Suppressor macrophage treated with lipopolysaccharide for 1 hour (primary cell): Measurements from ENCODE around the gene EMILIN2.
"Not testable (repeated sequence)": the region's sequence is repeated elsewhere in the genome, so short reads cannot be mapped to it uniquely, and the experiment has no call there.

Experiments
- DNase-seq, 3 donors: peaks; one replicate each; pipeline ENCODE4 v3.0.0-alpha.2; 2020 to 2022

The EMILIN2 gene

DNA sequence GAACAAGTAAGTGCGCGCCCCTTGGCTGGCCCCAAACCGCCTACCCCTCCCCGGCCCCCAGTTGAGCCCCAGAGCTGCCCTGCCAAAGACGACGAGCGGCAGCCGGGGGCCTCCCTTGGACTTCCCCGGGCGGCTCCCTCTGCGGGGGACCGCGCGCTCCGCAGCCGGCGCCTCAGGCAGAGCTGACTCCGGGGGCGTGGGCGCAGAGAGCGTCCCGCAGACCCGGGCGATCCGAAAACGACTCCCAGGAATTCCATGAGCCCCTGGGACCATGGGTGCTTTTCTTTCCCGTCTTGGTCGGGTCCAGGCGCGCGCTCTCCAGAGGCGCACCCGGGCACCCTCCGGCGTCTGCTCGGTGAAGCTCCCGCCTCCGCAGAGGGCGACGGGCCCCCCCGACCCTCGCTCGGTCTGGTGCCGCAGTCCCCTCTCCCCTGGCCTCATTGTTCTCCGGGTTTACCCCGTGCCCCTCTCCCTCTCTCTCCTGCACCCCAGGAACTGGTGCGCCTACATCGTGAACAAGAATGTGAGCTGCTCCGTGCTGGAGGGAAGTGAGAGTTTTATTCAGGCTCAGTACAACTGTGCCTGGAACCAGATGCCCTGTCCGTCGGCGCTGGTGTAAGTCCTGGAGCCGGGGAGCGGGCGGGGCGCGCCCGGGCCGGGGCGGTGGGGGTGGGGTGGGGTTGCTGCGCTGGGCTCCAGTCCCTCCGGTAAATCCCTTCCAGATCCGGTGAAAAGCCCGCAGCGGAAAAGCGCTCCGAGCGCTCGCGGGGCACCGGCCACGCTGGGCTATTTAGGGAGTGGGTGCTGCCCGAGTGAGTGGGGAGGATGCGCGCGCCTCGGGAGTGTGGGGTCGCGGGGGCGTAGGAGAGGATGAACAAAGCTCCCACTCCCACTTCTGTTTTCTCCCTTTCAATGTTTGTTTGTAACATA lies 776 bp downstream of the EMILIN2 start:
- peak; percentile 84 to 94 (median 87) for DNase-seq

DNA sequence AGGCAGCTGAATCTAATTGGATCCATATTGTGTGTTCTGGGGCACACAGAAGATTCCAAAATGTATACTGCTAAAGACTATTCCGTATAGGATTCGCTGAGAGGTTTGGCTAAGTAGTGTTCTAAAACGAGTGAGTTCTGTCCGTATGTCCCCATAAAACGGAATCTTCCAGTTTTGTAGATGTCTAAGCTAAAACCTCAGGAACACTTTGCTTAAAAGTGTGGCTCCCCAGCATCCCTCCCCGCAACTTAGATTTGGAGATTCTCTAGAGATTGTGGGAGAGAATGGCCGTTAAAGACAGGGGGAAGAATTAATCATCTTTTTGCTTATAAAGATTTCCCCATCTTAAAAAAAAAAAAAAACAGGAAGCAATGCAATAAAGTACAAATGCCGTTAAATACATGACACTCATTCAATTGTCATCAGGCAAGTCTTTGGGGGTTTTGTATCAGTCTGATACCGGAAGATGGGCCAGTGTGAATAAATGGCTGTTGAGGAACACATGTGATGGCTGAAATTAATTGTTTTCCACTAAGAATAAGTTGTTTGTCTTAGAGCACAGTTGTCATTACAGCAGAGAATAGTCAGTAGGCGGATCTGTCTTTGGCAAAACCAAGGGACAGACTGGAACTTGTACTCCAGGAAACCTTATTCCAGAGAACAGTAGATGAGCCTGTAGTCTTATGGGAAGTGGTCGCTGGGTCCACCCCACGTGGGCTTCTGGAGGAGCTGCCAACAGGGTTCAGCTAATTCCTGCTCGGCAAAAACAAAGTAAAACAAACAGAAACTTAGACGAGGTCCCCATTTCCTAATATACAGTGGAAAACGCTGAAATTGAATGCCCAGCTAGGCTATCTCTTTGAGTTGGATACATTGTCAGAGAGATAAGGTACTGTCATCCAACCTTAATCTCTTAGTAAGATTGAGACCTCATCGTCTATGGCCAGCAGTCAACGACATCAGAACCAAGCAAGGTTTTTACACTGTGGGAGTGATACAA lies 1.7 kb downstream of the EMILIN2 start:
- peak; percentile 57 to 84 (median 81) for DNase-seq

DNA sequence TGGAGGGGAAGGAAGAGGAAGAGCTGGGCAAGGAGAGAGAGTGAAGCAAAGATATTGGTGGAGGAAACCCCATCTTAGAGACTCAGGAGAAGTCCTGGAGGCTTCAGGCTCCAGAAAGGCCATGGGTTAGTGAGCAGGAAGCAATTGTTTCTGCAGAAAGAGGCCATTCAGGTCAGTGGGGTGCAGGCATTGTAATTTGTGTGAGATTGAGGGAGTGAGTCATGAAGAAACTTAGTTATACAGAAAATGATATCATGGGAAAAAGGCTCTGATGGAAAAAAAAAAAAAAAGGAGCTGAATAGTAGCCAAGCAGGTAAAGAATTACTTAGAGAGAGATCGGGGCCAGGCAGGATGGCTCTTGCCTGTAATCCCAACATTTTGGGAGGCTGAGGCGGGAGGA lies 4.0 kb downstream of the EMILIN2 start:
- DNase-seq = peak in 1 of 3 donors; percentile 47

DNA sequence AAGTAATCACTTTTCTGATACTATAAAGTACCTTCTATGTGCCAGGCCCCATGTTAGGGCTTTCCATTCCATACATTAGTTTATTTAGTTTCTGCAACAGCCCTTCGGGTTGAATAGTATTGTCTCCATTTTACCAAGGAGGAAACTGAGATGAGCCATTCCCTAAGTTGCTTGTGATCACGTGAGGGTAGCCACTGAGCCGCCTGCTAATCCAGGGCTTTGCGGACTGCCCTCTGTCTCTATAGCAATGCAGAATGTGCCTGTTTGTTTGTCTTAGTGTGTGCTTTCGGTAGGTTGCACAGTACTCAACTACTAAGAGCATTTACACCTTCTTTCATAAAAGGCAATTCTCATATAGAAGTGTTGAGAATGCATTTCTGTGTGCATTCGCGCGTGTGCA lies 5.0 kb downstream of the EMILIN2 start:
- DNase-seq = no peak

DNA sequence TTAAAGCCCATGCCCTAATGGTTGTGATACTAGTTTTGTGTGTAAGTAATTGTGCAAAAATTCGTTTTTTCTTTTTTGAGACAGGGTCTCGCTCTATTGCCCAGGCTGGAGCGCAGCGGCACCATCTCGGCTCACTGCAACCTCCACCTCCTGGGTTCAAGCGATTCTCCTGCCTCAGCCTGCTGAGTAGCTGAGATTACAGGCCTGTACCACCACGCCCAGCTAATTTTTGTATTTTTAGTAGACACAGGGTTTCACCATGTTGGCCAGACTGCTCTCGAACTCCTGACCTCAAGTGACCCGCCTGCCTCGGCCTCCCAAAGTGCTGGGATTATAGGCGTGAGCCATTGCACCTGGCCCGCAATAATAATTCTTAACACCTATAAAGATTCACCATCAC lies 5.7 kb downstream of the EMILIN2 start:
- DNase-seq = not testable (repeated sequence)

DNA sequence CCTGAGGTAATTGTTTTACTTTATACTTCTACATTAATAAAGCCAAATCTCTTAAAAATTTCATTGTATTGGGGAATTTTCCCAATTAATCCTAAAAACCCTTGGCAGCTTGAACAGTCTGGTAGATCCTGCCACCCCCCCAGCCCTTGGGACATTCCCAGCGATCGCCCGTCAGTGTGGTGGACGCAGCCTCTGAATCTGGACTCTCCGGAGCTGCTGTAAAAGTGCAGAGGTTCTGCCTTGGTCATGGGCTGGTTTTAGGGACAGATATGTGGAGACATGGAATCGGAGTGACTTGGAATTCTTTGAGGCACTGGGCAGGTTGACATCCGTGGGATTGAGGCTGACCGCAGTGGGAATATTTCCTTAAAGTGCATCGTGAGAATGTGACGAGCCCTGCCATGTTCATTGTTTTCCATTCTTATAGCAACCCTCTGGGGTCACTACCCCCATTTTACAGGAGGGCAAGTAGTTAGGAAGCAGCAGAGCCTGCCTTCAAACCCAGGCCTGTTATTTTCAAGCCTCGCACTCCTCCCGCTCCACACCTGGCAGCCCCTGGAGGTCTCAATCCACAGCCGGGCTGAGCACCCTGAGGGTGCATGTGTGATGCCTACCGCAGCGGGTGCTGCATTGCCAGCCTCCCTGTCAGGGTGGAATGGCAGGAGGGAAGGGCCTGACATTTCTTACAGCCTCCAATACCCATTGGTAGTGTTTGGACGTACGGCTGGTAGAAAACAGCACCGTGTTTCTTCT lies 6.5 kb downstream of the EMILIN2 start:
- no peak for DNase-seq

DNA sequence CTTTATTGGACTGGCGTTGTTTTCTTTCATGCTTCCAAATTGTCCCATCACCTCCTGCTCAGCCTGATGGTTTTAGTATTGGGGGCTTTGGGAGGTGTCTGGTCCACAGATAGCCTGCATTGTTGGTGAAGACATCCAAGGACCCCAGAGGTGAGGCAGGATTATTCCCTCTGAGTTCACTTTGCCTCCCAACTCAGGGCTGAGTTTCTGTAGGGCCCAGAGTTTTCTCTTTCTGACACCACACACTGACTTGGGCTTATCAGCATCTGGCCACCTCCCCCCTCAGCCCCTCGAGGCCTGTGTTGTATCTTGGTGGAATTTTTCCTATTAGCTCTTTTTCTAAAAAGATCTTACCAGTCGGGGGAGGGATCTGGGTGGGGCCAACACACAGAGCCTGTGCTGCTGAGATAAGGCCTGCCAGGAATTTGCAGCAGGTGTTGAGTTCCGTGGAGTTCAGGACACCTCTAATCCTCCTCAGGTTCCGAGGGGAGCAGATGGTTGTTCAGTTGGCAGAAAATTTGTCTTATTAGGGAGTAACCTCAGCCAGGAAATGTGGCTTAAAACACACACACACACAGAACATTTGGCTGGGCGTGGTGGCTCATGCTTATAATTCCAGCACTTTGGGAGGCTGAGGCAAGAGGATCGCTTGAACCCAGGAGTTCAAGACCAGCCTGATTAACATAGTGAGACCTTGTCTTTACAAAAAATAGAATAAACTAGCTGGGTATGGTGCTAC lies 7.3 kb downstream of the EMILIN2 start:
- DNase-seq = no peak

DNA sequence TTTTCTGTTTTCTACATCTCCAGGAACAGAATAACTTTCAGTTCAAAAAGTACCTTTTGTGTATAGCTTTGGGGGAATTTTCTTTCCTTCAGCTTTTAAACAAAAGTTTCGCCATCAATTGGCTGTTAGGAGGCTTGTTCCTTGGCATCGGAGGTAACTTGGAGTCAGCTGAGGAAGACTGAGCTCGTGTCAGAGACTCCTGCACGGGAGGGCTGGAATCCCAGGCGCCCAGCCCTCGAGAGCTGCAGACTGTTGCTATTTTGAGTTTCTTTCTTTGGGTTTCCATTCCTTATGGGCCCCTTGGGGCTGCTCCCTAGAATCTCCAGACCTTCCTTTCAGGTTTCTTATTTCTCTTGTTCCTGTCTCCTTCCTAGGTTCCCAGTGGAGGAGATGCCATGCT lies 8.1 kb downstream of the EMILIN2 start:
- no peak for DNase-seq

DNA sequence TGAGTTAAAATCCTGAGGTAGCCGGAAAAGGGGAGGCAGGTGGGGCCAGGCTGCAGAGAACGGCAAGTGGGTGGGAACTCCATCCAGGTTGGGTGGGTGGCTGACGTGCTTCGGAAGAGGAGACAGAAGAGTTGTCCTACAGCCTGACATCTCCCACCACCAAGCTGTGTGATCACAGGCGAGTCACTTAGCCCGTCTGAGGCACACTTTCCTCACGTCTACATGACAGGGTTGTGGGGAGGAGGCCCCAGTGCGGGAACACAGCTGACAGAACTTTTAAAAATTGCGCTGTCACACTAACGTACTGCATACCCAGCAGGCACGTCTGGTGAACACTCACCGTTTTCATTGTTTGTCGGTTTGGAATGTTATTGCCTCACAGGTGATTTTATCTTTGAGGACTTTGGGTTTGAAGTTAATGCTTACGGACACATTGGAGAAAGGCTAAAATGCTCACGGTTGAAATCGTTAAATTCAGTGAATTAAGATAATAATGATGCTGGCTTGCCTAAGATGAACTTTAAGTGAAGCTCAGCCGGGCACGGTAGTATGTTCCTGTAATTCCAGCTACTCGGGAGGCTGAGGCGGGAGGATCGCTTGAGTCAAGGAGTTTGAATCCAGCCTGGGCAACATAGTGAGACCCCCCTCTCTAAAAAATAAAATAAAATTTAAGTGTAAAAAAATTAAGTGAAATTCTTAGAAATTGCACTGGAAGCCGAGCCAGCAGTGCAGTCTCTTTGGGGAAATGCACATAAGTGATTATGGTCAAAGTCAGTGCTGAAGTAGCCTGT lies 8.9 kb downstream of the EMILIN2 start:
- peak; percentile 42 to 66 (median 56) for DNase-seq

DNA sequence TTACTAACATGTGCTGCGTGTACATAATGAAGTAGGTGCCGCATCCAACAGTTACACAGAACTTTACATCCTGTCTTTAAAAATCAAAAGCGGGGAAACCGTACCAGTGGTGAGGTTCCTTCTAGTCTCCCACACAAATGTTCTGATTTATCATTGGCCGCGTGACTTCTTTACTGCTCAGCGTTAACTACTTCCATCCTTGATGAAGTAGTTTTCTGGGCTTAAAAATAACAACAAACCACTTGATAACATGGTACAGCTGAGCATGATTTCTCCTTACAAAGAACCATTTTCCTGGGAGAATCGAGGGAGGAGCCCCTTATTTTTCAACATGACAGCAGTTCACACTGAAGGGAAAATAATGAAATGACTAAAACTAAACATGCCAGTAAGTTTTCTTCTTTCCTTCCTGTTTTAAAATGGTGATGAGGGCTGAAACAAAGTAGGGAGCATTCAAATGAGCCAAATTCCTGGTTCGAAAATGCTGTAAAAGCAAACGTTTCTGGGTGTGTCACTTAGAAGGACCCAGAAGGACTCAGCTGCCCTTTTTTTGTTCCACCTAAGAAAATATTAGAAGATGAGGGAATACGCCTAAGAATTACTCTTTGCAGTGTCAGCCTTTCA lies 9.9 kb downstream of the EMILIN2 start:
- peak; percentile 74 to 87 (median 86) for DNase-seq

DNA sequence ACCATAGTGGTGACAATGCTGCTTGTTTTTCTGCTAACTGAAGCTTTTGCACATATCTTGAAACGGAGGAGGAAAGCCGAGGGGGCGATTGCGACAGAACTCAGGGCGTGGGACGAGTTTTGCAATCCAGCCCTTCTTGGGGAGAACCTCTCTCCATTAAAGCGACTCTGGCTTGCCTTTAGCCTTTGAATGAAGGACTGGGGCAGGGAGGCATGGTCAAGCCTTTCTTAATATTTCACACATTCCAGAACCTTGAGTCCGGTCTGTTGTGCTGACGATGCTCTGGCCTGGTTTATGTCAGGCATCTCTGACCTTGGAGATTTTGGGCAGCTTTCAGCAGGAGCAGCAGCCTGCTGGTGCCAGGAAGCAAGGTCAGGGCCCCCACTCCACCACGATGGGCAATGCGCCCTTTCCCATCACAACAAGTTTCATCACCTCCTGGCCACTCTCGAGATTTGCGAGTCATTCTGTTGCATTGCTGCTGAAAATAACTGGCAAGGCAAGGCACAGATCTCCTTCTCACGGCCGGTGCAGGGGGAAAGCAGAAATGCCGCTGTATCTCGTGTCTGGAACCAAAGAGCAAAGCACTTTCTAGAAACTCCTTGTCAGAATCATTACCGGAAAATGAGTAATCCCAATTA lies 10.8 kb downstream of the EMILIN2 start:
- DNase-seq = peak; percentile 90 to 94 (median 92)

DNA sequence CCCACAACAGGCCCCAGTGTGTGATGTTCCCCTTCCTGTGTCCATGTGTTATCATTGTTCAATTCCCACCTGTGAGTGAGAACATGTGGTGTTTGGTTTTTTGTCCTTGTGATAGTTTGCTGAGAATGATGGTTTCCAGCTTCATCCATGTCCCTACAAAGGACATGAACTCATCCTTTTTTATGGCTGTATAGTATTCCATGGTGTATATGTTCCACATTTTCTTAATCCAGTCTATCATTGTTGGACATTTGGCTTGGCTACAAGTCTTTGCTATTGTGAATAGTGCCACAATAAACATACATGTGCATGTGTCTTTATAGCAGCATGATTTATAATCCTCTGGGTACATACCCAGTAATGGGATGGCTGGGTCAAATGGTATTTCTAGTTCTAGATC lies 13.6 kb downstream of the EMILIN2 start:
- not testable (repeated sequence) for DNase-seq

DNA sequence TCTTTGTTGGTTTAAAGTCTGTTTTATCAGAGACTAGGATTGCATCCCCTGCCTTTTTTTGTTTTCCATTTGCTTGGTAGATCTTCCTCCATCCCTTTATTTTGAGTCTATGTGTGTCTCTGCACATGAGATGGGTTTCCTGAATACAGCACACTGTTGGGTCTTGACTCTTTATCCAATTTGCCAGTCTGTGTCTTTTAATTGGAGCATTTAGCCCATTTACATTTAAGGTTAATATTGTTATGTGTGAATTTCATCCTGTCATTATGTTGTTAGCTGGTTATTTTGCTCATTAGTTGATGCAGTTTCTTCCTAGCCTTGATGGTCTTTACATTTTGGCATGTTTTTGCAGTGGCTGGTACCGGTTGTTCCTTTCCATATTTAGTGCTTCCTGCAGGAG lies 17.2 kb downstream of the EMILIN2 start:
- DNase-seq = not testable (repeated sequence)

DNA sequence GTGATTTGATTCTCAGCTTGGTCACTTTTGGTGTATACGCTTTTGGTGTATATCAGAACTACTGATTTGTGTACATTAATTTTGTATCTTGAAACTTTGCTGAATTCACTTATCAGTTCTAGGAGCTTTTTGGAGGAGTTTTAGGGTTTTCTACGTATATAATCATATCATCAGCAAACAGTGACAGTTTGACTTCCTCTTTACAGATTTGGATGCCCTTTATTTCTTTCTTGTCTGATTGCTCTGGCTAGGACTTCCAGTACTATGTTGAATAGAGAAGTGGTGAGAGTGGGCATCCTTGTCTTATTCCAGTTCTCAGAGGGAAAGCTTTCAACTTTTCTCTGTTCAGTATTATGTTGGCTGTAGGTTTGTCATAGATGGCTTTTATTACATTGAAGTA lies 19.7 kb downstream of the EMILIN2 start:
- DNase-seq = not testable (repeated sequence)

DNA sequence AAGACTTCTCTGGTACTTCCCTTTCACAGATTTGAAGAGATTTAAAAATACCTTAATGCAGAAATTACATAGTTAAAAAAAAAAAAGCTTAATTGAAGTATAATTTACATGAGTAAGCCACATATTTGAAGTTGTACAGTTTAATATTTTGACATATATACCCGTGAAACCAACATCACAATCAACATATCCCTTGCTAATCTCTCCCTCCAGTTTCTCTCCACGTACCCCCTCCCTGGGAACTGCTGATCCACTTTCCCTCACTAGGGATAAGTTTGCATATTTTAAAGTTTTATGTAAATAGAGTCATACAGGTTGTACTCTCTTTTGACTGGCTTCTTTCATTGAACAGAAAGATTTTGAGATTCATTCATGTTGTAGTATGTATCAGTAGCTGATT lies 22.4 kb downstream of the EMILIN2 start:
- no peak for DNase-seq

DNA sequence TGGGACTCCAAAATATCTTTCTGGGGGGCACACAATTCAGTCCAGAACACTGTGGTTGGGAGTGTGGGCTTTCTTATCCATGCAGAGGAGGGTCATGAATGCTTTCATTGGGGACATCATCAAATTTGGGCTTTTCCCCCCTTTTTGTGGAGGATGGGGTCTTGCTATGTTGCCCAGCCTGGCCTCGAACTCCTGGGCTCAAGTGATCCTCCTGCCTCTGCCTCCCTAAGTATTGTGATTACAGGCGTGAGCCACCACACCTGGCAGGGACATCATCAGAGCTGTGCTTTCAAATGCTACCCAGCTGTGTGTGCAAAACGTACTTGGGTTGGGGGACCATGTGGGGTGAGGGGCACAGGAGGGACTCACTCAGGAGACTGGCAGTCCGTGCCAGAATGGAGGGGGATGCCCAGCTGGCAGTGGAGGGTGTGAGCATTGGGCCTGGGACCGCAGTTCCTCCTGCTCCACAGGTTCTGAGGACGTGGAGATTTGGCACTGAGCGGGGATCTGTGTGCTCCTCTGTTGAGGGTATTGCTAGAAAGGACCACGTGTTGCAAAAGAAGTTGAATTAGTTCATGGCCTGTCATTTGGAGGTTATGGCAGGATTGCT lies 24.4 kb downstream of the EMILIN2 start:
- DNase-seq = no peak

DNA sequence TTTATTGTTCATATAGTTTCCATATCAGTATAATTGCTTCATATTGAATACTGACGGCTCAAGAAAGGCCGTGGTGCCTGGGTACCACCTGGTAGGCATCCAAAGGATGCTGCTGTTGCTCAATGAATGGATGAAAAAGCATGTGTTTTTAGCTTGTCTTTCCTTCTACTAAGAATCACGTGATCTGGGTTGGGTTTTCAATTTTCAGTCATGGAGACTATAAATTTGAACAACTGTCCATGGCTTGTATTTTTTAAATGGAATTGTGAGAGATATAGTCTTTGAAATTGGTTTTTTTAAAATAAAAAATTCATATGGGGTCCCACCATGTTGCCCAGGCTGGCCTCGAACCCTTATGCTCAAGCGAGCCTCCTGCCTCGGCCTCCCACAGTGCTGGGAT lies 25.3 kb downstream of the EMILIN2 start:
- DNase-seq = no peak

DNA sequence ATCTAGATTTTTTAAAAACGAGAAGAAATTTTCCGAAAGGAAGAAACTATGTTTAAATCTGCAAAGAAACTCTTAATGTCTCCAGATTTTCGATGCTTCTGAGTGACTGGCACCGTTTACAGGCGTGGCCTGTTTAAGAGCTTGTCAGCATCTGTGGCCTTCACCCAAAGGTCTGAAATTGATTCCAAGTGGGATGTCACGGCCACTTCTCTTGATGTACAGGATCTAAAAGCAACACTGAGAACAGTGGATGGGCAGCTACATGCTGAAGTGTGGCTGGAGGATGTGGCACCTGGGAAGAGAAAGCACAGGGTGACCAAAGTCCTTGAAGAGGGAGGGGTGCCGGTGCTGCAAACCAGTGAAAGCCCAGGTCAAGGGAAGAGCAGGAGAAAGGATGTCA lies 28.0 kb downstream of the EMILIN2 start:
- no peak for DNase-seq

DNA sequence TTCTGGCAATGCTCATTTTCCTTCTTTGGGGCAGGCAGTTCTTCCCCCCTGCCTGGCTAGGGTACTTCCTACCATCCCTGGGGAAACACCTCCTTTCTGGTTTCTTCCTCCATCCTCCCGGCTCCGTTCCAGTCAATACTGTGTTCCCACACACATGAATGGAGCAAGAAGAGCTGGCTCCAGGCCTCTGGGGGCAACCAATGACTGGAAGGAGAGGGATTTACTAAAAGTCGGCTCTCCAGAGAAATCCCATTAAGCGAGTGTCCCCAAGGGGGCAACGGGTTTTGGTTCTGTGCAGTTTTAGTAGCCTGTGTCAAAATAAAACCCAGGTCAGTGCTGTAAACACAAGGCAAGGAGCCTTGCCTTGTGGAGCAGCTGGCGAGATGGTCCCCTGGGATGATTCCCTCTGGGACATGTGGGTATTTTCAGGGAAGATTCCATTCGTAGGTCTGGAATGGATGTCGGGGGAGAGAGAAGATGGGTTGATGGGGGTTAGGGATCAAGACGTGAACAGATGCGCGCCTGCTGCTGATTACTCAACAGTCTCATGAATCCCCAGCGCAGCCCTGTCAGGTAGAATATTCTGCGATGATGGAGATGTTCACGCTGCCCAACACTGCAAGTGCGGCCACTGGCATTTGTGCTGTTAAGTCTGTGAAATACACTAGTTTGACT lies 32.0 kb downstream of the EMILIN2 start:
- DNase-seq = no peak
